Astrocyte of the cerebellum (primary cell): Measurements from ENCODE around the gene RSRP1.

Source experiments
- DNase-seq: peaks from one replicate; pipeline ENCODE4 v3.0.0-alpha.2; 2011; ENCODE audit warnings: low read depth
- H3K4me3 ChIP-seq: 2 replicates; pipeline ENCODE4 v1.5.1; 2011; ENCODE audit warnings: mild to moderate bottlenecking, low read depth, low read length, moderate library complexity
- in situ Hi-C: cut with HindIII; loops from 2 replicates; pipeline ENCODE4 v1.10.0; 2017; ENCODE audit warnings: low sequenced_read_pairs
- TF ChIP-seq, protein P1 (sequence below): IDR thresholded peaks from 2 replicates; pipeline ENCODE4 v1.5.1; 2012; ENCODE audit warnings: low read length, low read depth, moderate library complexity, mild to moderate bottlenecking; ENCODE audit errors: missing control alignments

The RSRP1 gene

DNA sequence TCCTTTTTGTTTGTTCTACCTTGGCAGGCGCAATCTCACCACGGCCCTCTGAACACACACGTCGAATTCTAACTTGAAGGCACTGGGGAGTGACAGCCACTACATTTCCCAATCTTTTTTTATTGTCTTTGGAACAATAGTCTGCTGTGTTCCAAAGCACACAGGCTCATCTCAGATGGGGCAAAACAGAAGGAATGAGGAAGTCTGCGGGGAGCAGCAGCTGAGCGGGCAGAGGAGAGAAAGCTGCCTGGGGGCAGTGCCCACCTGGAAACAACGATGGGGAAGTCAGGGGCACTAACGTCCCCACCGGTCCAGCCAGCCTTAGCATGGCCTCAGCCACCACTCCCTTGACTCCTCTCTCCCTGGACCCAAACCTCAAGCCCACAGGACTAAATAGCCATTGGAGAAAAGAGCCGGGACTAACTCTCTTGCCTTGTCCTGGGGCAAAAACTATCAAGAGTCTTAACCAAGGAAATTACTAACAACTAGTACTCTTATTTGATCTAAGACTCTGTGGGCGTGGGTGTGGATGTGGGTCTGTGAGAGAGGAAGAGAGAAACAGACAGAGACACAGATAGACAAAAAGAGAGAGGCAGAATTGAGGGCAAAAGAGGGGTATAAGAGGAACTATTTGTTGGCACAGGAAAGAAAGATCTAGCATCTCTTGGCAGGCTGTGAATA is 49.1 kb downstream of the RSRP1 start:
- no peak for DNase-seq
- in situ Hi-C loops: loop anchor here (5.0 kb wide), 1 partner anchor 66 kb away; no protein-coding TSS in a partner anchor
- no peak overlapping the region for H3K4me3 ChIP-seq
- TF ChIP-seq, protein P1, sequence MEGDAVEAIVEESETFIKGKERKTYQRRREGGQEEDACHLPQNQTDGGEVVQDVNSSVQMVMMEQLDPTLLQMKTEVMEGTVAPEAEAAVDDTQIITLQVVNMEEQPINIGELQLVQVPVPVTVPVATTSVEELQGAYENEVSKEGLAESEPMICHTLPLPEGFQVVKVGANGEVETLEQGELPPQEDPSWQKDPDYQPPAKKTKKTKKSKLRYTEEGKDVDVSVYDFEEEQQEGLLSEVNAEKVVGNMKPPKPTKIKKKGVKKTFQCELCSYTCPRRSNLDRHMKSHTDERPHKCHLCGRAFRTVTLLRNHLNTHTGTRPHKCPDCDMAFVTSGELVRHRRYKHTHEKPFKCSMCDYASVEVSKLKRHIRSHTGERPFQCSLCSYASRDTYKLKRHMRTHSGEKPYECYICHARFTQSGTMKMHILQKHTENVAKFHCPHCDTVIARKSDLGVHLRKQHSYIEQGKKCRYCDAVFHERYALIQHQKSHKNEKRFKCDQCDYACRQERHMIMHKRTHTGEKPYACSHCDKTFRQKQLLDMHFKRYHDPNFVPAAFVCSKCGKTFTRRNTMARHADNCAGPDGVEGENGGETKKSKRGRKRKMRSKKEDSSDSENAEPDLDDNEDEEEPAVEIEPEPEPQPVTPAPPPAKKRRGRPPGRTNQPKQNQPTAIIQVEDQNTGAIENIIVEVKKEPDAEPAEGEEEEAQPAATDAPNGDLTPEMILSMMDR: no peak

DNA sequence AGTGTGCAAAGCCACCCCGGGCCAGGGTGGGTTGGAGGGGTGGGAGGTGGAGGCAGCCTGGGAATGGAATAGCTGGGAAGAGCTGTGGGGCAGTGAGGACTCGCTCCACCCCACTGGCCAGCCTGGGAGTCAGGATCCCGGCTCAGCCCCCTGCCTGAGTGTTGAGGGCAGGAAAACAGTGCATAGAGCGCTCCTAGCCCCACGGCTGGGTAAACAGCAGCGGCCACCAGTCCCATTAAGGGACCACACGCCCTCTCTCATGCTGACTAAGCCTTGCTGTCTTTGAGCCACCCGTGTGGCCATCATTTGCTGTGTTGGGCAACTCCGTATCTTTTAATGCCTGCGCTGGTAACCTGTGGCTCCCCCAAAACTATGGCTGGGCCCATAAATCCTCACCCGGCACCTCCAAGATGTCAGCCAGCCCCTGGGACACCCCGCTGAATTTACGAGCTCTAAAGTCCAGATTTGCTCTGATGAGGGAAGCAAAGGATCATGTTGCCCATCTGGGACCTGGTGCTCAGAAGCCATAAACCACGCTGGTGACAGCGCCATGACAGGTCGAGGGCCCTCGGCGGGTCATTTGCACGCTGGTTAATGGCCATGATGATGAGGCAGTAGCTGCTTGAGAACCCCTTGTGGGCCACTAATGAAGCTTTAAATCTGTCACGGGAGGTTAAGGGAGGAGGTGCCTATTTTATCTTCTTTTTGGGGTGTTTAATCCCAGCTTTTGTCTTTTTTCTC is 49.8 kb downstream of the RSRP1 start:
- no peak for DNase-seq
- in situ Hi-C loops: loop anchor here (5.0 kb wide), 1 partner anchor 65 kb away; no protein-coding TSS in a partner anchor

DNA sequence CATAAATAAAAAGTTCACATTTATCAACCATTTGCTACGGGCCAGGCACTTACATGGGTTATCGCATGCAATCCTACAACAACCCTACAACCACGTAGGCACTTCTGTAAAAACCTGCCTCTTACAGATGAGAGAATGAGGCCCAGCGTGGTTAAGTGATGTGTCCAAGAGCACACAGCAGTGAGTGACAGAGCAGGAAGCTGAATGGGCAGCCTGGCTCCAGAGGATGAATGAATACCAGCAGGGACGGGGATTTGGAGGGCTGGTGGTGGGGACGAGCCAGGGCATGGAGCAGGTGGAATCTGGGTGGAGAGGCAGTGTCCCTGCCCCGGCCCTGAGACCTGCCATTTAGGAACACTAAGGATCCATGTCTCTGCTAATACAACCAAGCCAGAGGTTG is 50.4 kb downstream of the RSRP1 start:
- TF ChIP-seq, protein P1: no peak
- H3K4me3 ChIP-seq: no peak overlapping the region
- no peak for DNase-seq
- in situ Hi-C loops: loop anchor here (5.0 kb wide), 1 partner anchor 65 kb away; no protein-coding TSS in a partner anchor

More for the DNA sequence above, 49.8 kb downstream of the RSRP1 start:
- no peak overlapping the region for H3K4me3 ChIP-seq
- TF ChIP-seq, protein P1: no peak

DNA sequence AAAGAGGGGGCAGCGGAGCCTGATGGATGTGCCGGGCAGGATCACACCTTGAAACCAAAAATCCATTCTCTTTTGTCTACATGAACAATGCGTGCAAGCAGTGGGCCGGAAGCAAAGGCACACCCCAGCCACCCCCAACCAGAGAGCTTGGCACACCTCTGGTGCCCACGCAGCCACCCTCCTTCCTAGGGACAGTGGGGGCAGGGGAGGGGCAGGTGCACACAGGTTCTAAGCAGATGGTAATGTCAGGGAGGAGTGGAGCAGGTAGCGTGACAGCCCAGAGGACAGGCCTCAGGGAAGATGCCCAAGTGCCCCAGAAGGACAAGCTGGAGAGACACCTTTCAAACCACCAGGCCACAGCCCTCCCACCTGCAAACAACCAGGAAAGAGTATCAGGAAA is 51.4 kb downstream of the RSRP1 start:
- DNase-seq: no peak
- TF ChIP-seq, protein P1: no peak
- no peak overlapping the region for H3K4me3 ChIP-seq
- in situ Hi-C loops: loop anchor here (5.0 kb wide), 1 partner anchor 64 kb away; no protein-coding TSS in a partner anchor

DNA sequence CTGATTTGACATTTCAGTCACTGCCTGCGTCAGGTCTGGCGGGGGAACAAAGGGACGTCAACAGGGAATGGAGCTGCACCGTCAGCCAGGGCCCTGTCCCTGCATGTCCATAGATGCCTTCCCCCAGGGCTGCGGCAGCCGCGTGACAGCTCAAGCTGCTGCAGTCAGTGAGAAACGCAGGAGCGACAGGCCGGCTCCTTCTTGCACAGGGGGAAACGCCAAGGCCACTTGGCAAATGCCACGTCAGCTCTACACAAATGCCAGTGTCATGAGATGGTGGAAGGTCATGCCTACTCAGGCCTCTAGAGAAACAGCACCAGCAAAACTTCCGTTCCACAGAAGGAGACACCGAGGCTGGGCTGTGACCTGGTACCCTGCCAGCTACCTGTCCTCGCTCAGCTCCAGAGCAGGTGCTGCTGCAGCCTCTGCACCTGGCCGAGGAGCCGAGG is 52.7 kb downstream of the RSRP1 start:
- in situ Hi-C loops: loop anchor here (5.0 kb wide), 1 partner anchor 62 kb away; no protein-coding TSS in a partner anchor
- H3K4me3 ChIP-seq: no peak overlapping the region
- no peak for DNase-seq
- TF ChIP-seq, protein P1: no peak

DNA sequence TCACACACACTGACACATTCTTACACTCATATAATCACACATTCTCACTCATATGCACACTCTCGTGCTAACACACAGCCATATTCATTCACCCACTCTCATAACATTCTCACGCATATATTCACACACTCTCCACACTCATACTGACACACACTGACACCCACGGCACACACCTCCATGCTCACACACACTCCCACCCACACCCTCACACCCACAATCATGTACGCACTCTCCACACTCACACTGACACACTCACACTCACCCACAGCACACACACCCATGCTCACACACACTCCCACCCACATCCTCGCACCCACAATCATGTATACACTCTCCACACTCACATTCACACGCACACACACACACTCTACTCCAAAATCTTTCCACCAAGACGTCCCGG is 53.2 kb downstream of the RSRP1 start:
- TF ChIP-seq, protein P1: no peak
- H3K4me3 ChIP-seq: no peak overlapping the region
- no peak for DNase-seq
- in situ Hi-C loops: no loop called here
